DMS153 treated with DMSO at 0.1 percent for 48 hours (cell line): Measurements from ENCODE around the gene F8.
A peak's percentile ranks its signal among the peaks of the same experiment; 100 is the strongest.
"Not testable (repeated sequence)": the region's sequence is repeated elsewhere in the genome, so short reads cannot be mapped to it uniquely, and the experiment has no call there.

Source experiments
- DNase-seq: peaks from one replicate; lab custom pipeline; 2025; ENCODE audit not compliant: unreplicated experiment; lab: John Stamatoyannopoulos, UW

F8 gene

DNA sequence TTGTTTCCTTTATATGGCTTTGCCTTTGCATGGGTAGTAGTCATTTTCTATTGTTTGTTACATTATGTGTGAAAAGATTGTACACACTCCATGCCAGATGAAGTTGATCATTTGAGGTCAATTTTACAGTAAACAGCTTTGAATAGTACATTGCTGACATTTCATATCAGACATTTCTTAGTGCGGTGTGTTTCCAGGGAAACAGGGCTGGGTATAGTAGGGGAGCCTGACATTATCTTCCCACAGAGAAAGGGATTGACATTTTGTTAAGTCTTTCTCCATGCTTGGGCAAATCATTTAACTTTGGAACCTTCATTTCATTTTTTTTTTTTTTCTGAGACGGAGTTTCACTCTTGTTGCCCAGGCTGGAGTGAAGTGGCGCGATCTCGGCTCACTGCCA is 9.1 kb upstream of the F8 start:
- no peak for DNase-seq

DNA sequence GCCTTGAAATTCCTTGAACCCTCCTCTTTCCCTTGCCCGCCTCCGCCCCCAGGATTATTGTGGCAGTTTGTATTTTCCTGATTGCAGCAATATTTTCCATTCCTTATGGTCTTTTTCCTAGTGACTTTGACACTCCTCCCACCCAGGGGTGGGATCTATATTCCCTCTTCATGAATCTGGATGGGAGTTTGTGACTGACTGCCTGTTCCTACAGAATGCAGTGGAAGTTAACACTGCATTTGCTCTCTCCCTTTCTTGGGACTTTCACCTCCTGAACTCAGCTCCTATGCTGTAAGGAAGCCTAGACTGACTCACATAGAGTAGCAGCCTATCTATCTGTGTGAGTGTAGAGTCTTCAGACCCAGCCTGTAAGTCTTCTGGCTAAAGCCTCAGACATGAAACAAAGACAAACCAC is 6.4 kb upstream of the F8 start:
- DNase-seq = no peak

DNA sequence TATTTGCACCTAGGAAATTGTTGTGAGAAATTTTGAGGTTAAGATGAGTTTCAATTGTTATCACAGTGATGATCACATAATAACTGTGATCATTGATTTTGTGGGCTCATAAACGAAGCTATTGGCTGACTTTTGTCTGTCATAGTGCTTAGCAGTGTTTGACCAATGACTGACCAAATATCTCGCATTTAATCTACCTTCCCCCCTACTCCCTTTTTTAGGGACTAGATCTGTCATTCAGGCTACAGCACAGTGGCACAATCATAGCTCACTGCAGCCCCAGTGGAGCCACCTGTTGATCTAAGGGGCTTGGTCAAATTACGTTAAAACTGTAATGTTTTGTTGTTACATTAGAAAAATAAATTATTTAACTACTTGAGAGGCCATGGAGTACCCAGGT is 5.6 kb upstream of the F8 start:
- DNase-seq = no peak

DNA sequence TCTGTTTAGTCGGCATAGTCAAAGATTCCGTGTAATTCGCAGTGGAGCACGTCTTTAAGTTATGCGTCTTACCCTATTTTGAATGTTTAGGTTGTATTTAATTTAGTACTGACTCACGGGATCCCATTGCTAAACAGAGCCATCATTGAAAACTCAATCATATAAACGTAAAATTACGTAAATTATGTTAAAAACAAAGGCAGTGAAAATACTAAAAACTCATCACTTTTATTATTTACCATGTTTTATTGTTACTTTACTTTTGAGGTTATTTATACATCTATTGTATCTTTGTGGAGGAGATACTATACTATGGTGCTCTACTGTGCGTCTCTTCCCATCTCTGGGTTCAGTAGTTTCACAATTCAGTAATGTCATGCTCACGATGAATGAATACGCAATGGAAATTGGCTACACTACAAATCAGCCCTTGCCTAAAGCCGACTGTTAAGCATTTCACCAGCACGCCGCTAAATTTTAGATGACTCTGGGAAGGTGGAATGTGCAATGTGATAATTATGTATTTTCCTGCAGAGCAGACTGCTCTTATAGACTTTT is 5.1 kb upstream of the F8 start:
- peak; percentile 21 for DNase-seq

DNA sequence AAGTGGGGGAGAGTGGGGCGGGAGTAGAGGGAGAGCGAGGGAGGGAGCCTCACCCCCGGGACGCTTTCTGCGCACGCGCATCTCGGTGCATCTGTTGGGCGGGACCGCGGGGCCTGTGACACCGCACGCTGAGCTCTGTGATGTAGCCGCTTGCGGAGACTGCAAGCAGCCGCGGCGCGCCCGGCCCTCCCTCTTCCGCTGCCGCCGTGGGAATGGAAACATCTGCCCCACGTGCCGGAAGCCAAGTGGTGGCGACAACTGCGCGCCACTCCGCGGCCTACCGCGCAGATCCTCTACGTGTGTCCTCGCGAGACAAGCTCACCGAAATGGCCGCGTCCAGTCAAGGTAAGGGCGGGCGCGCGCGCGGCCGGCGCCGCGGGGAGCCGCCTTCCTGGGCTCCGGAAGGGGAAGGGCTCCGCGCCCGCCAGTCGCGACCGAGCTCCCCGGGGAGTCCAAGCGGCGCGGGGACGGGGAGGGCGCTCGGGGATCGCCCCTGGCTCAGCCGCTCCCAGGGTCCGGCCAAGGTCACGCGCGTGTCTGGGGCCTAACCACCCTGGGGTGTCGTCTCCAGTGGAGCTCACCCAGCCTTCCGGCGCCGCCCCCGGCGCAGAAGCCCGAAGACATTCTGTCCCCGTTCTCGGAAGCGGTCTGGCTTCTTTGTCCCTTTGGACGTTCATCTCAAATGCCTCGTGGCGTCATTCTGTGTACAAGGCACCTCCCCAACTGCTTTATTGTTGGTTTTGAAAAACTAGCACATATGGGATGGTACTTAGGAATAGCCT is 4.4 kb upstream of the F8 start, which contains the start of gene FUNDC2:
Gene FUNDC2, plus strand, starts transcription at position 118 of the 782 bp plus-strand sequence. Its CDS starts 95 bp downstream, at position 213.
- peak; percentile 94 for DNase-seq

DNA sequence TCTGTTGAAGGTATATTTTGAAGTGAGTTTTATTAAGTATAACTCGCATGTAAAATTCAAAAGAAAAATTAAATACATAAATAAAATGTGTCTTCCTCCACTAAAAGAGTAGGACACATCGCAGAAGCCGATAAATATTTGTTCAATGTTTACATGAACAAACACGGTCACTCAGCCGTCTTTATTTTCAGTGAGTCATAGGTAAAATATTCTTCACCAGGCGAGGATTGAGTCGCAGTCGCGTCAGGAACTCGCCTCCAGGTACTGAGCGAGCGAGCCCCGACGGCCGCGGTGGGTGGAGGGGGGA is 3.9 kb upstream of the F8 start:
- no peak for DNase-seq

DNA sequence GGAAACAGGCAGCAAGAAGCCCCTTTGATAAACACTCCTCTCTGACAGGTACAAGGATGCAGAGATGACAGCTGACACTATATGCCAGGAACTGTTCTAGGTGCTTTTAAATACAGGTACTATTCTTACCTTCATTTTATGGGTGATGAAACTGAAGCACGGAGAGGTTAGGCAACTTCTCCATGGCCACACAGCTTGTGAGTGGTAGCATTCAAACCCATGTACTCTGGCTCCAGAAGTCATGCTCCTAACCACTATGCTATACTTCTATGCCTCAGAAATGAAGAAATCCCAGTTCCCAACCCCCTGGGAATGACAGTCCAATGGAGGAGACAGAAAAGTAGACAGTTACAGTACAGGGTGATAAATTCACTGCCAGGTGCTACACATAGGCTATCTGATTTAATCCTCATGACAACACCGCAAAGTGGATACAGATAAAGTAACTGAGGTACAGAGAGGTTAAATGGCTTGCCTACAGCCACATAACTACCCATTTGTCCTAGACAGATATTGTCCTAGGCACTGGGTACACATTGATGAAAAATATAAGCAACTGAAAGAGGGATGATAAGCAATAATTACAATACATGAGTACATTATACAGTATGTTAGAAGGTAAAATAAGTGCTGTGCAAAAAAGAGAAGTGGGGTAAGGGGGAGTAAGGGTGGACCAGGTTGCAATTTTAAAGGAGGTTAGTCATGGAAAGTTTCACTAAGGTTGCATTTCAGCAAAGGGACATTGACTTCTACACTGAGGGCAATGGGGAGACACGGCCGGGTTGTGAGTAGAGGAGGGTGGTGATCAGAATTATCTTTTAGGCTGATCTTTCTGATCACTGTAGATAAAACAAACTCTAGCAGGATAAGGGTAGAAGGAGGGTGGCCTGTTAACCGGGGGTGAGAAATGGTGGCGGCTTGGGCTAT is 1.6 kb upstream of the F8 start:
- no peak for DNase-seq

DNA sequence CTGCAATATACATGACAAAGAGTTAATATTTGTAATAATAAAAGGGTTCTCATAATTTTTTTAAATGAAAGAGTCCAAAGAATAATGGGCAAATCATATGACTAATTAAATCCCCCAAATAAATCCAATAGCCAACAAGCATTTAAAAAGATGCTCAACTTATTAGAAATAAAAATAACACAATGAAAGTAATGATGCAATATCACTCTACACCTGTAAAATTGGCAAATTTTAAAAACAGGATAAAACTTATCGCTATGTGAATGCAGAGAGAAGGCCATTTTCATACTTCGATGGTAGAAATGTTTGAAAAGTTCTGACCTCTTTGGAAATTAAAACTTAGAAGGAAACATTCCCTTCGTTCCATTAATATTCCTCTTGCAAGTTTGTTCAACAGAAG is 1.9 kb downstream of the F8 start:
- DNase-seq = no peak

DNA sequence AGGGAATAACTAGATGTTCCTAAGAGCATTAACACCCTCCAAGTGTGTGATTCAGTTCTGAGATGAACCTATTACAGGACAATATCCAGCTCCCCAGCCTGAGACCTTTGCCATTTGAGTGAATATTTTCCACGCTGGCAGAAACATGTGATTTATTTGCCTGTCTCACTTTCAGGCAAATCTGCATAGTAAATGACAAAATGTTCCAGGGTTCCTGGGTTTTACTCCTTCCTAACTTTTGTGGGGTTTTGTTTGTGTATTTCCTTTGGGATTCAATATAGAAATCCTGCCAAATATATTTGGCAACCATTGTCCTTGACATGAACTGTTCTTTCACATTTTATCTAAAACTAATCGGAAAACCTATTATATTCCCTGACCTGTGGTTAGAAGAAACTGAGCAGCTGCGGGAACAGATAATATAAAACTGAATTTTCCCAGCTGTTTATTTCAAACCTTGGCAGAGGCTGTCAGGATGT is 12.5 kb downstream of the F8 start:
- DNase-seq = no peak

DNA sequence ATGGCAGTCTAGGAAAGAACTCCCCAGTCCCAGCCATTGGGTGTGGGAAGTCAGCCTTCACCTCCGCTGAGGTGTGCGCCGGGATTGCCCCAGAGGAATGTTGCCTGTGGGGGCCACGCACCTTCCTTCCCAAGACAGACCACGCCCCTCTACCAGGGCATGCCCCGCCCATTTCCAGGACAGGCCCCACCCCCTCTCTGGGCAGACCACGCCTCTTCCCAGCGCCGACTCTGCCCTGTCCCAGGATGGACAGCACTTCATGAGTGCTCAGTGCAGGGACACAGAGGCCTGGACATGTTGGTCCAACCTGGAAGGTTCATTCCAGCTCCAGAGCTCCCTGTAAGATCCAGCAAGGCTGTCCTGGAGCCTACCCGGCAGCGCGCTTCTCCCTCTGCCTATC is 13.9 kb downstream of the F8 start:
- not testable (repeated sequence) for DNase-seq

DNA sequence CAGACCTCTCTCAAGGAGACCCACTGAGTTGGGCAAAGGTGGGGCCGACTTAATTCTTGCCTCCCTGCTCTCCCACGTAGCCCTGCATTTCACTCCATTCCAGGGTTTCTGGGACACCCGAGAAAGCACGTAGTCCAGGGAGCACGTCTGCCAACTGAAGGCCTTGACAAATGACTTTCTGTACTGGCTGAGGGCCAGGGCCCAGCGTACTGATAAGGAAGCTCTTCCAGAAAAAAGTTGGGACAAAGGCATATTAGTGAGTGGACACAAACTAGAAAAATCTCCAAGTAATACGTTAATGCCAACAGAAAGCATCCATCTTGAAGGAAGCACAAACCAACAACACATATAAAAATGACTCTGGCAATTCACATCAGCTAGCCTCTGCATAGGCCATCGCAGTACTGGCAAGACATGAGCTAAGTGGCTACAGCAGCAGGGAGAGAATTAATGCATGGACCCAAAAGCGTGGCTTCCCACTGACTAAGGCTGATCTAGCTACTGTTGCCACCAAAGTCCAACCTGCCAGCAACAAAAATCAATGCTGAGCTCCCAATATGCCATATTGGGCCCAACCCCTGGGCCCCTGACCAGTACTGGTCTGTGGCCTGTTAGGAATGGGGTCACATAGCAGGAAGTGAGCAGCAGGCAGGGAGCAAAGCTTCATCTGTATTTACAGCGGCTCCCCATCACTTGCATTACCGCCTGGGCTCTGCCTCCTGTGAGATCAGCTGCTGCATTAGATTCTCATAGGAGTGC is 15.4 kb downstream of the F8 start:
- DNase-seq = not testable (repeated sequence)

DNA sequence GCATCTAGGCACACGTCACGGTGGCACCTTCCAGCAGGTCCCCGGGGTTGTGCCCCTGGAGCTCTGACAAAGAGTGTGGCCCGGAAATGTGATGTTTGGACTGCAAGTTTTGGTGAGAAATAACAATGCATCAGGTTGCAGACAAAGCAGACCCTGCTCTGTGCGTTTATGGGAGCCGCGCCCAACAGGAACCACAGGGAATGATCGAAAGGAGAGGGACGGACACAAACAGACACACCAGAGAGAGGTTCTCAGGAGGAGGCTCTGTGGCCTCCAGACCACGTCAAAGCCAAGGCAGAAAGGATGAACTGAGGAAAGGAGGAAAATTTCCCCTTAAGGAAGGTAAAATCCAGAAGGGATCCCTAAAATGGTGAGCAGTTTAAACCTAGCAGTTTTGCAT is 16.1 kb downstream of the F8 start:
- DNase-seq = not testable (repeated sequence)

DNA sequence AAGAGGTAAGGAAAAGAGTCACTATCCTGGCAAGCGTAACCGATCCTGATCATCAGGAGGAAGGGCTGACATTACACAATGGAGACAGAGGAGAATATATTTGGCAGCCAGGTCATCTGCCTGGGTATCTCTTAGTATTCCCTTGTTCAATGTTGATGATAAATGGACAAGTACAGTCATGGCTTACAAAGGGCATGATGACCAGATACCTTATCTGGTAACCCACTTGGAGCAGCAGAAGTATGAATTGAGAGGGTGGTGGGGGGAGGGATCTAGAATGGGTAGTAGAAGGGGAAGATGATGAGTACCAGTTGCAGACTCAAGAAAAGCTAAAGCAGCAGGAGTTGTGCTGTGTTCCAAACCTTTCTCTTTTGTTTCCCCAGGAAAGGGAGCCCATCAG is 17.3 kb downstream of the F8 start:
- DNase-seq = no peak

DNA sequence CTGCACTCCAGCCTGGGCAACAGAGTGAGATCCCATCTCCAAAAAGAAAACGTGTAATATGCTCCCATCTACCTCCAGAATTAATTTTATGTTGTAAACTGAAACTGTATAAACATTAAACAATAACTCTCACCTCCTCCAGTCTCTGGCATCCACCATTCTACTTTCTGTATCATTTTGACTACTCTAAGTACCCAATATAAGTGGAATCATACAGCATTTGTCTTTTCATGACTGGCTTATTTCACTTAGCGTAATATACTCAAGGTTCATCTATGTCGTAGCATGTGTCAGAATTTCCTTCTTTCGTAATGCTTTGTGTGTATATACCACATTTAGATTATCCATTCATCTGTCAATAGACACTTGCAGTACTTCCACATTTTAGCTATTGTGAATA is 20.6 kb downstream of the F8 start:
- no peak for DNase-seq

DNA sequence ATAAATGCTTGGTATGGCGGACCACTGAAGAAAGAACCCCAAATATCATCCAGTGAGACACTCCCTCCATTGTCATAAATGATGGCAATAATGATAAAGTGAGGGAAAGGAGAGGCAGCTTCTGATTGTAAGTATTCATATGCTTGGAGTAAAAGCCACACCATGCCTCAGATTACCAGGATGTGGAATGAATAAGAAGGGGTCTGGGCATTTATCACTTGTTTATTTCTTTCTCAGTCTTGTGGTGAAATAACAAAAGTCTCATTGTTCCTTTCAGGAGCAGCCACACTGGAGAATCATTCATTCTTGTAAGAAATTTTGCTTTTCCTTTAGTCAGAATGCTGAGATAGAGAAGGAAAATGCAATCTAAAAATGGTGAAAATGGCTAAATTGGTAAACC is 21.7 kb downstream of the F8 start:
- no peak for DNase-seq

DNA sequence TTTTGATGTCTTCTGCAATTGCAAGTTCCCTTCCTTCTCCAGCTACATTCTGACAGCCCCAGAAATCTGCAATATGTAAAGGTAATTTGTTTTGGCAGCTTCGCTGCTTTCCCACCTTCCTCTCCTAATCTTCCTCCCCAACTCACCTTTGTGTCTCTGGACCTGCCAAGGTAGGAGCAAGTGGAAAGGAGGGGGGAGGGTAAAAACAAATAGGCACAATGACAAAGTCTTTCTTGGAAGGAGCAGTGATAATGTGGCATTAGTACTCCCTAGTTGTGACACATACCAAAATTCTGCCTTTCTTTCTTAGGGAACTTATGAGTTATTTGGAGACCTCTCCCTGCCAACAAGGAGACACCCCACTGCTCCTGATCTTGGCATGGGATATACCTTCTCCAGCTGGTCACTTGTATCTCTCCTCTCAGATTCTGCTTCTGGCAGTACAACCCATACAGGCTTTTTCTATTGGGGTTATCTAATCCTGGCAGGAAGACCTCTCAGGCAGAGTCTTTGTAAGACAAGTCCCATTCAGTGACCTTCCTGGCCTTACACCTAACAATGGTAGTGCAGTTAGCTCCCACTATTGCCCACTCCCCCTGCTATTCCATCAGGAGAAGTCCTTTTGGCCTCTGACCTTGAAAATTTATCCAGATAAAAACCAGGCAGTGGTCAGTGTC is 24.2 kb downstream of the F8 start:
- no peak for DNase-seq

DNA sequence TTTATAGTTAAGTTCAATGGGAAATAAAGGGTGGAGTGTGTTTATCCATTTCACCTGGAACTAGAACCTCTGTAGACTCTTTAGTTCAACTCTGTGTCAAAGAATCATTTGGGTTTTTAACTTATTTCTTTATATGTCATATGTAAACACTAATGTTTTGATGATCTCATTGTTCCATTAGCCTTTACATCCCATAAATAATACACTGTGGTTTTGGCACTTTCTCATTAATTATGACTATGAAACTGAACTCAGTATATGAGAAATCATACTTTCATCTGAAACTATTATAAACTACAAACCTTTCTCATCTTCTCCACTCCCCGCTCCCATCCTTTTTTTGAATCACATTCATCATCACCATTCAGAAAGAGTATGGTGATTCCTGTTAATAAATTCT is 31.0 kb downstream of the F8 start:
- no peak for DNase-seq

DNA sequence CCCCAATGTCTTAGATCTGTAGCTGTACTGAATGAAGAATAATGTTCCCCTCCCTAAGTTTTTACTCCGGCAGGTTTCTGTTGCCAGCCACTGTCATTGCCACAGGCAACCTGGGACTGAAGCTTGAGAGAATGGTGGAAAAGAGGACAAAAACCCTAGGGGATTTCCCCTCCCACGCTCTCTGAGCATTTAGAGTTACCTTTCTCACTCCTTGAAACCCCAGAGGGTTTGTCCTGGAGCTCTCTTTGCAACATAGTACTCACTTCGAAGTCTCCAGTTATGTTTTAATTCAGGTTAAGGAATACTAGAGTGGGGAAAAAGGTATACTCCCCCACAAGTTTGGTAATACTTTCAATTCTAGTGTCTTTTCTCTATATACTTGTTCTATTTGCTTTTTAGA is 31.5 kb downstream of the F8 start:
- DNase-seq = no peak

DNA sequence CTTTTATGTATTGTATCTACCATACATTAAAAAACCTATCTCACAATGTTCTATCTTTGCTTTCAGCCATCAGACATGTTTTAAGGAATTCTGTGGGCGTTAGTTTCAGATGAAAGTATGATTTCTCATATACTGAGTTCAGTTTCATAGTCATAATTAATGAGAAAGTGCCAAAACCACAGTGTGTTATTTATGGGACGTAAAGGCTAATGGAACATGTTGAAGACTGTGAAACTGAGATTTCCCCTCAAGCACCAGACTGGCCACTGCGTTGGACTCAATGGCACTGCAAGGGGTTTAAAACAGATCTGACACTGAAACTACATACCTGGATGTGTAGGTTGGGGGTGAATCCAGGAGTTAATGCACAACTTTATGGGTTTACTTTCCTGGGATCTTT is 32.0 kb downstream of the F8 start:
- no peak for DNase-seq

DNA sequence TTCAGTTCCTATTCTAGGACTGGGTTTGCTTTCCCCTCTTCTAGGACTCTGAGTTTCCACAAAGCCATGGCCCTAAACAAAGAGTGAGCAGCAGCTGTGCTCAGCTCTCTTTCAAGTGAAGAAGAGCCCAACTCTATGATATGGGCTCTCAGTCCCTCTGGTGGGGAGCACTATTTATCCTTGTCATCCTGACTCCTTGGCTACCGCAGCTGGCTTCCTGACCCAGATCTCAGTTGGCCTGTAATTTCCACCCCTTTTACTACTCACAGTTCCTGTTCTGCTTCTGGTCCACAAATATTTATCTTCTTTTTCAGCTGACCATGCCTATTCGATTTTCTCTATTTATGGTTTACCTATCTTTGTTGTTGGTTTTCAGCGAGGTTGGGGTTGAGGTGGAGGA is 33.8 kb downstream of the F8 start:
- DNase-seq = no peak

DNA sequence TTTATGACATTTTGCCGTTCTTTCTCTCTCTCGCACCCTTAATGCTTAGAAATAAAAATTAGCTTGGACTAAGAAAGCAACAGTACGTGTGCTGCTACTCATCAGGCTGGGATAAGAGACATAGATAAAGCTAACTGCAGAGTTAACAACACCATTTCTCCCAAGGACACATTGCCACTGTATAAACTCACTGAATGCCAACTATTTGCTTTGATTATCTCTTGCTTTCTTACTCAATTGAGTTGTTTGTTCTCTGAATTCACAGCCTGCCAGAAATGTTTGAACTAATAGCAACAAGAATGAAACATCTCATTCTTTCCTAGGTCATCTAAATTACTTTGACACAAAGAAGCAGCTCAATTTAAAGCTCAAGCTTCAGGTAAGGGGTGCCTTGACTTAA is 34.6 kb downstream of the F8 start:
- DNase-seq = no peak
